ENCODE results near the gene ZBTB33.

ZBTB33 gene

DNA sequence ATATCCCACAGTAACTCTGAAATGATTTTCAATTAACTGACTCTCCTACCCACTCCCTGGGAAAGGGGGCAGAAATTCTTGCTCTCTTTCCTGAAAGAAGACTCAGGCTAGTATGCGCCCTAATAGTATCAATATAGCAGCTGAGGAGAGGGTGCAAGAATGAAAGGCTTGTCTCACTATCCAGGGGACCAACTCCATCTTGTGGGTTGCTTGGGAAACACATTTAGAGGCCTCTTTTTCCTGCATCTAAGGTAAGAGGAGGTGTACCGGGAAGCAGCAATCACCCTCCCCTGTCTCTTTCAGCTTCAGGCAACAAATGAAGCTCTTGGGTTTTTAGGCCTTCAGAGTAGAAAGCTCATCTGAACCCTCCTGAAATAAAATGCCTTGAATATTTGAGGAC, 49.3 kb downstream of the ZBTB33 start:
- no peak for DNase-seq
- H3K4me3 ChIP-seq (ENCODE audit: low read depth, low read length) = no peak overlapping the region
- no peaks in the 10 kb centered on the region for H3K36me3 ChIP-seq
- H3K9me3 ChIP-seq = no peaks in the 10 kb centered on the region
- no peaks in the 10 kb centered on the region for H3K4me1 ChIP-seq
- H3K27me3 ChIP-seq = no peaks in the 10 kb centered on the region
- TF ChIP-seq, protein P1, sequence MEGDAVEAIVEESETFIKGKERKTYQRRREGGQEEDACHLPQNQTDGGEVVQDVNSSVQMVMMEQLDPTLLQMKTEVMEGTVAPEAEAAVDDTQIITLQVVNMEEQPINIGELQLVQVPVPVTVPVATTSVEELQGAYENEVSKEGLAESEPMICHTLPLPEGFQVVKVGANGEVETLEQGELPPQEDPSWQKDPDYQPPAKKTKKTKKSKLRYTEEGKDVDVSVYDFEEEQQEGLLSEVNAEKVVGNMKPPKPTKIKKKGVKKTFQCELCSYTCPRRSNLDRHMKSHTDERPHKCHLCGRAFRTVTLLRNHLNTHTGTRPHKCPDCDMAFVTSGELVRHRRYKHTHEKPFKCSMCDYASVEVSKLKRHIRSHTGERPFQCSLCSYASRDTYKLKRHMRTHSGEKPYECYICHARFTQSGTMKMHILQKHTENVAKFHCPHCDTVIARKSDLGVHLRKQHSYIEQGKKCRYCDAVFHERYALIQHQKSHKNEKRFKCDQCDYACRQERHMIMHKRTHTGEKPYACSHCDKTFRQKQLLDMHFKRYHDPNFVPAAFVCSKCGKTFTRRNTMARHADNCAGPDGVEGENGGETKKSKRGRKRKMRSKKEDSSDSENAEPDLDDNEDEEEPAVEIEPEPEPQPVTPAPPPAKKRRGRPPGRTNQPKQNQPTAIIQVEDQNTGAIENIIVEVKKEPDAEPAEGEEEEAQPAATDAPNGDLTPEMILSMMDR (IDR thresholded peaks at IDR 0.05; ENCODE audit: low read depth, low read length) = 0 out of 2 replicates have a peak, but pooled peaks have one; percentile 9

GRCh38 chrX:120301497-120301896, 50.9 kb downstream of the ZBTB33 start:
- H3K36me3 ChIP-seq = no peaks in the 10 kb centered on the region
- no peak overlapping the region for H3K4me3 ChIP-seq (ENCODE audit: low read depth, low read length)
- H3K9me3 ChIP-seq = no peaks in the 10 kb centered on the region
- H3K4me1 ChIP-seq = no peaks in the 10 kb centered on the region
- no peaks in the 10 kb centered on the region for H3K27me3 ChIP-seq
- DNase-seq = no peak
- TF ChIP-seq, protein P1 (IDR thresholded peaks at IDR 0.05; ENCODE audit: low read depth, low read length) = no peak

GRCh38 chrX:120301960-120302359, 51.3 kb downstream of the ZBTB33 start:
- Histone ChIP-seq H3K4me3 (ENCODE audit: low read depth, low read length) (no peak overlapping the region), H3K4me1 (no peaks in the 10 kb centered on the region), H3K9me3 (no peaks in the 10 kb centered on the region), H3K27me3 (no peaks in the 10 kb centered on the region), H3K36me3 (no peaks in the 10 kb centered on the region)
- DNase-seq = no peak
- TF ChIP-seq, protein P1 (IDR thresholded peaks at IDR 0.05; ENCODE audit: low read depth, low read length) = no peak

GRCh38 chrX:120302434-120302833, 51.8 kb downstream of the ZBTB33 start:
- H3K9me3 ChIP-seq = no peaks in the 10 kb centered on the region
- TF ChIP-seq, protein P1 (IDR thresholded peaks at IDR 0.05; ENCODE audit: low read depth, low read length) = no peak
- H3K36me3 ChIP-seq = no peaks in the 10 kb centered on the region
- no peaks in the 10 kb centered on the region for H3K27me3 ChIP-seq
- H3K4me3 ChIP-seq (ENCODE audit: low read depth, low read length) = no peak overlapping the region
- no peaks in the 10 kb centered on the region for H3K4me1 ChIP-seq
- DNase-seq = no peak

GRCh38 chrX:120304256-120304655, 53.6 kb downstream of the ZBTB33 start:
- Histone ChIP-seq H3K4me3 (ENCODE audit: low read depth, low read length) (no peak overlapping the region), H3K4me1 (no peaks in the 10 kb centered on the region), H3K36me3 (no peaks in the 10 kb centered on the region), H3K9me3 (no peaks in the 10 kb centered on the region), H3K27me3 (peaks cover 4% of the 10 kb centered on the region)
- no peak for DNase-seq
- TF ChIP-seq, protein P1 (IDR thresholded peaks at IDR 0.05; ENCODE audit: low read depth, low read length) = no peak

GRCh38 chrX:120305531-120306141, 55.0 kb downstream of the ZBTB33 start:
- DNase-seq = no peak
- Histone ChIP-seq H3K4me1 (no peaks in the 10 kb centered on the region), H3K4me3 (ENCODE audit: low read depth, low read length) (no peak overlapping the region), H3K36me3 (no peaks in the 10 kb centered on the region), H3K9me3 (no peaks in the 10 kb centered on the region), H3K27me3 (peaks cover 10% of the 10 kb centered on the region)
- TF ChIP-seq, protein P1 (IDR thresholded peaks at IDR 0.05; ENCODE audit: low read depth, low read length) = no peak

Data from BE2C (cell line).